ENCODE results near the gene RPLP2.

RPLP2 gene

GRCh38 chr11:819943-820649 is 10.3 kb downstream of the RPLP2 start:
- H3K4me2 ChIP-seq (ENCODE audit: low read length): peak overlapping the region; percentile 81
- H3K4me3 ChIP-seq (ENCODE audit: low read depth, low read length): peak overlapping the region; percentile 79
- peak overlapping the region; percentile 75 for H3K27ac ChIP-seq
- peaks cover 5% of the 10 kb centered on the region for H3K4me1 ChIP-seq
- TF ChIP-seq CTCF (IDR thresholded peaks at IDR 0.05): no peak
- H2AFZ ChIP-seq: peak overlapping the region; percentile 51
- H3K9me3 ChIP-seq (ENCODE audit: control insufficient read depth, low read length): no peaks in the 10 kb centered on the region
- H3K36me3 ChIP-seq (ENCODE audit: control insufficient read depth, insufficient read depth, low read length): no peaks in the 10 kb centered on the region
- H3K79me2 ChIP-seq: peaks cover 2% of the 10 kb centered on the region
- H3K9ac ChIP-seq: no peak overlapping the region
- H3K27me3 ChIP-seq (ENCODE audit: control insufficient read depth, insufficient read depth, low read length): no peaks in the 10 kb centered on the region

- H3K27me3 ChIP-seq (ENCODE audit: control insufficient read depth, insufficient read depth, low read length): no peaks in the 10 kb centered on the region
- peaks cover 2% of the 10 kb centered on the region for H3K79me2 ChIP-seq
- H3K9me3 ChIP-seq (ENCODE audit: control insufficient read depth, low read length): no peaks in the 10 kb centered on the region
- no peak overlapping the region for H3K27ac ChIP-seq
- peak overlapping the region; percentile 79 for H3K4me3 ChIP-seq (ENCODE audit: low read depth, low read length)
- H3K4me2 ChIP-seq (ENCODE audit: low read length): peak overlapping the region; percentile 81
- H3K36me3 ChIP-seq (ENCODE audit: control insufficient read depth, insufficient read depth, low read length): no peaks in the 10 kb centered on the region
- H3K9ac ChIP-seq: no peak overlapping the region
- H2AFZ ChIP-seq: no peak overlapping the region
- H3K4me1 ChIP-seq: peaks cover 5% of the 10 kb centered on the region
- no peak for TF ChIP-seq CTCF (IDR thresholded peaks at IDR 0.05)
These were observed 11.1 kb downstream of the RPLP2 start for GRCh38 chr11:820655-821511.

- Histone ChIP-seq H3K4me2 (ENCODE audit: low read length) (no peak overlapping the region), H3K36me3 (ENCODE audit: control insufficient read depth, insufficient read depth, low read length) (no peaks in the 10 kb centered on the region), H3K4me3 (ENCODE audit: low read depth, low read length) (no peak overlapping the region), H3K9ac (no peak overlapping the region), H2AFZ (no peak overlapping the region), H3K9me3 (ENCODE audit: control insufficient read depth, low read length) (no peaks in the 10 kb centered on the region), H3K27ac (no peak overlapping the region), H3K79me2 (peaks cover 2% of the 10 kb centered on the region), H3K4me1 (peaks cover 5% of the 10 kb centered on the region), H3K27me3 (ENCODE audit: control insufficient read depth, insufficient read depth, low read length) (no peaks in the 10 kb centered on the region)
- no peak for TF ChIP-seq CTCF (IDR thresholded peaks at IDR 0.05)
These were observed 12.0 kb downstream of the RPLP2 start for GRCh38 chr11:821512-822371.

- peaks cover 4% of the 10 kb centered on the region for H3K4me1 ChIP-seq
- peaks cover 2% of the 10 kb centered on the region for H3K79me2 ChIP-seq
- no peak overlapping the region for H3K4me3 ChIP-seq (ENCODE audit: low read depth, low read length)
- H3K9me3 ChIP-seq (ENCODE audit: control insufficient read depth, low read length): no peaks in the 10 kb centered on the region
- TF ChIP-seq CTCF (IDR thresholded peaks at IDR 0.05): no peak
- H3K4me2 ChIP-seq (ENCODE audit: low read length): no peak overlapping the region
- no peaks in the 10 kb centered on the region for H3K36me3 ChIP-seq (ENCODE audit: control insufficient read depth, insufficient read depth, low read length)
- no peak overlapping the region for H2AFZ ChIP-seq
- H3K27me3 ChIP-seq (ENCODE audit: control insufficient read depth, insufficient read depth, low read length): no peaks in the 10 kb centered on the region
- H3K9ac ChIP-seq: no peak overlapping the region
- no peak overlapping the region for H3K27ac ChIP-seq
These were observed 13.9 kb downstream of the RPLP2 start for GRCh38 chr11:823441-824291.
